MM.1S (cell line): ENCODE data around the gene R3HDM4.

Experiments used
- DNase-seq: peaks from one replicate; pipeline ENCODE4 v3.0.0-alpha.2; 2015
- H2AFZ ChIP-seq: fragments of 300-600 bp; sonication (generic); 2 replicates; pipeline ENCODE4 v1.6.0; 2016; ENCODE audit warnings: antibody characterized with exemption, low read length
- H3F3A ChIP-seq: fragments of 300-600 bp; sonication (generic); 2 replicates; pipeline ENCODE4 v1.6.1; 2016; ENCODE audit warnings: mild to moderate bottlenecking, antibody characterized with exemption, low read length, moderate library complexity, mixed read lengths; ENCODE audit not compliant: insufficient read depth
- H3K27ac ChIP-seq: fragments of 300-600 bp; sonication (generic); 2 replicates; pipeline ENCODE4 v1.5.1; 2016; ENCODE audit warnings: mild to moderate bottlenecking, low read length
- H3K27me3 ChIP-seq: fragments of 300-600 bp; sonication (generic); replicated peaks from 2 replicates; pipeline ENCODE4 v1.6.0; 2016; ENCODE audit warnings: low read length; ENCODE audit not compliant: insufficient read depth
- H3K36me3 ChIP-seq: fragments of 300-600 bp; sonication (generic); replicated peaks from 2 replicates; pipeline ENCODE4 v1.6.1; 2016; ENCODE audit warnings: mild to moderate bottlenecking, low read length, mixed read lengths; ENCODE audit not compliant: insufficient read depth
- H3K4me1 ChIP-seq: fragments of 300-600 bp; sonication (generic); 2 replicates; pipeline ENCODE4 v1.6.1; 2016; ENCODE audit warnings: low read length, mixed read lengths
- H3K4me2 ChIP-seq: fragments of 300-600 bp; sonication (generic); 2 replicates; pipeline ENCODE4 v1.6.0; 2016; ENCODE audit warnings: low read depth, low read length
- H3K4me3 ChIP-seq: fragments of 300-600 bp; sonication (generic); 2 replicates; pipeline ENCODE4 v1.5.1; 2016; ENCODE audit warnings: low read length, mixed read lengths
- H3K79me2 ChIP-seq: fragments of 300-600 bp; sonication (generic); 2 replicates; pipeline ENCODE4 v1.6.1; 2016; ENCODE audit warnings: mixed run types, low read length, mixed read lengths
- H3K9ac ChIP-seq: fragments of 300-600 bp; sonication (generic); 2 replicates; pipeline ENCODE4 v1.6.1; 2016; ENCODE audit warnings: low read length, mixed read lengths
- H3K9me2 ChIP-seq: fragments of 300-600 bp; sonication (generic); replicated peaks from 2 replicates; pipeline ENCODE4 v1.6.1; 2016; ENCODE audit warnings: mild to moderate bottlenecking, low read length, mixed read lengths; ENCODE audit not compliant: insufficient read depth
- H3K9me3 ChIP-seq: fragments of 300-600 bp; sonication (generic); replicated peaks from 2 replicates; pipeline ENCODE4 v1.6.1; 2016; ENCODE audit warnings: mild to moderate bottlenecking, low read length, mixed read lengths; ENCODE audit not compliant: insufficient read depth
- H4K20me1 ChIP-seq: fragments of 300-600 bp; sonication (generic); 2 replicates; pipeline ENCODE4 v1.6.1; 2016; ENCODE audit warnings: mild to moderate bottlenecking, low read length, moderate library complexity, mixed read lengths; ENCODE audit not compliant: insufficient read depth
- EZH2 ChIP-seq: fragments of 300-600 bp; sonication (generic); optimal IDR thresholded peaks from 2 replicates; pipeline ENCODE3; 2017; ENCODE audit warnings: low read depth, mild to moderate bottlenecking, antibody characterized with exemption, low read length, mixed read lengths
- EZH2phosphoT487 ChIP-seq: fragments of 300-600 bp; sonication (generic); IDR thresholded peaks from 2 replicates; pipeline ENCODE4 v1.6.1; 2018; ENCODE audit warnings: antibody characterized with exemption, low read length
- TF ChIP-seq, protein P1 (sequence below): fragments of 300-600 bp; sonication (generic); IDR thresholded peaks from 2 replicates; pipeline ENCODE4 v1.5.1; 2016; ENCODE audit warnings: antibody characterized with exemption, low read length, mixed read lengths

Gene R3HDM4

DNA sequence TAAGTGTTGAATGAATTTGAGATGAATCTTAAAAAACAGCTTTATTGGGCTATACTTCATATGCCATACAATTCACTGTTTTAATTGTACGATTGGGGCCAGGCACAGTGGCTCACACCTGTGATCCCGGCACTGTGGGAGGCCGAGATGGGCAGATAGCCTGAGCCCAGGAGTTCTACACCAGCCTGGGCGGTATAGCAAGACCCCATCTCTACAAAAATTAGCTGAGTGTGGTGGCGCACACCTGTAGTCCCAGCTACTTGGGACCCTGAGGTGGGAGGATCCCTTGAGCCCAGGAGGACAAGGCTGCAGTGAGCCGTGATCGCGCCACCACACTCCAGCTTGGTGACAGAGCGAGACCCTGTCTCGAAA lies 23.1 kb upstream of the R3HDM4 start:
- no peak for TF ChIP-seq EZH2phosphoT487
- TF ChIP-seq, protein P1, sequence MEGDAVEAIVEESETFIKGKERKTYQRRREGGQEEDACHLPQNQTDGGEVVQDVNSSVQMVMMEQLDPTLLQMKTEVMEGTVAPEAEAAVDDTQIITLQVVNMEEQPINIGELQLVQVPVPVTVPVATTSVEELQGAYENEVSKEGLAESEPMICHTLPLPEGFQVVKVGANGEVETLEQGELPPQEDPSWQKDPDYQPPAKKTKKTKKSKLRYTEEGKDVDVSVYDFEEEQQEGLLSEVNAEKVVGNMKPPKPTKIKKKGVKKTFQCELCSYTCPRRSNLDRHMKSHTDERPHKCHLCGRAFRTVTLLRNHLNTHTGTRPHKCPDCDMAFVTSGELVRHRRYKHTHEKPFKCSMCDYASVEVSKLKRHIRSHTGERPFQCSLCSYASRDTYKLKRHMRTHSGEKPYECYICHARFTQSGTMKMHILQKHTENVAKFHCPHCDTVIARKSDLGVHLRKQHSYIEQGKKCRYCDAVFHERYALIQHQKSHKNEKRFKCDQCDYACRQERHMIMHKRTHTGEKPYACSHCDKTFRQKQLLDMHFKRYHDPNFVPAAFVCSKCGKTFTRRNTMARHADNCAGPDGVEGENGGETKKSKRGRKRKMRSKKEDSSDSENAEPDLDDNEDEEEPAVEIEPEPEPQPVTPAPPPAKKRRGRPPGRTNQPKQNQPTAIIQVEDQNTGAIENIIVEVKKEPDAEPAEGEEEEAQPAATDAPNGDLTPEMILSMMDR = no peak
- TF ChIP-seq EZH2 = no peak
- no peaks in the 10 kb centered on the region for H3K36me3 ChIP-seq

DNA sequence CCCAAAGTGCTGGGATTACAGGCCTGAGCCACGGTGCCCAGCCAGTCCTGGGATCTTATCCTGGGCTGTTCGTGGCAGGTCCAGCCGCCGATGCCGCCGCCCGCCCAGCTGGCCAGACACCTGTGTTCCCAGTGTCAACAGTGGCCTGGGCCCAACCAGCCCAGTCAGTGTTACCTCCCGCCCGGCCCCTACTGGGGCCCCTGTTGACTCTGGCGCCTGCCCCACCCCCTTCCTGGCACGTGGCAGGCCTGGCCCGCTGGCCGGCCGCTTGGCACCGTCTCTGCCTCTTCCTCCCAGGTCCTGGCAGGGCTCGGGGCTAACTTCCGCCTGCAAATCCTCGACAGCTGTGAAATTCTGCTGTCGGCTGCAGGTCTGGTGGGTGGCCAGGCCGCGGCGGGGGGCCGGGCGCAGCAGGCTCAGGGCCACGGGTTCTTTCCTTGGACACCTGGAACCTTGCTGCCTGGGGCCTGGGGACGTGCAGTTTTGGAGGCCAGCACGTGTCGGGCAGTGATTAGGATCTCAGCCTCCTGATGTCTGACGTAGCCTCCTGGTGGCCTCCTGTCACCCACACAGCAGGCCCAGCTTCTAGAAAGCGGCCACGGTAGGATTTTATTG lies 22.0 kb upstream of the R3HDM4 start:
- H2AFZ ChIP-seq = no peak overlapping the region
- no peaks in the 10 kb centered on the region for H3K9me2 ChIP-seq
- H3K79me2 ChIP-seq = peaks cover 50% of the 10 kb centered on the region
- H3K27me3 ChIP-seq = no peaks in the 10 kb centered on the region
- no peaks in the 10 kb centered on the region for H4K20me1 ChIP-seq
- TF ChIP-seq EZH2 = no peak
- TF ChIP-seq, protein P1 = no peak
- no peak for TF ChIP-seq EZH2phosphoT487
- H3K9ac ChIP-seq = no peak overlapping the region
- H3K27ac ChIP-seq = no peak overlapping the region
- no peak for DNase-seq
- no peaks in the 10 kb centered on the region for H3K9me3 ChIP-seq
- no peak overlapping the region for H3K4me3 ChIP-seq
- H3K4me2 ChIP-seq = no peak overlapping the region
- no peaks in the 10 kb centered on the region for H3F3A ChIP-seq
- H3K4me1 ChIP-seq = no peaks in the 10 kb centered on the region
- no peaks in the 10 kb centered on the region for H3K36me3 ChIP-seq

More for the DNA sequence above, 23.1 kb upstream of the R3HDM4 start:
- no peak overlapping the region for H3K4me2 ChIP-seq
- H3K27me3 ChIP-seq = no peaks in the 10 kb centered on the region
- no peaks in the 10 kb centered on the region for H3K9me3 ChIP-seq
- no peaks in the 10 kb centered on the region for H3K4me1 ChIP-seq
- no peaks in the 10 kb centered on the region for H3F3A ChIP-seq
- no peak for DNase-seq
- H2AFZ ChIP-seq = no peak overlapping the region
- H3K79me2 ChIP-seq = peaks cover 52% of the 10 kb centered on the region
- no peaks in the 10 kb centered on the region for H4K20me1 ChIP-seq
- H3K9ac ChIP-seq = no peak overlapping the region
- H3K27ac ChIP-seq = no peak overlapping the region
- no peak overlapping the region for H3K4me3 ChIP-seq
- H3K9me2 ChIP-seq = no peaks in the 10 kb centered on the region

DNA sequence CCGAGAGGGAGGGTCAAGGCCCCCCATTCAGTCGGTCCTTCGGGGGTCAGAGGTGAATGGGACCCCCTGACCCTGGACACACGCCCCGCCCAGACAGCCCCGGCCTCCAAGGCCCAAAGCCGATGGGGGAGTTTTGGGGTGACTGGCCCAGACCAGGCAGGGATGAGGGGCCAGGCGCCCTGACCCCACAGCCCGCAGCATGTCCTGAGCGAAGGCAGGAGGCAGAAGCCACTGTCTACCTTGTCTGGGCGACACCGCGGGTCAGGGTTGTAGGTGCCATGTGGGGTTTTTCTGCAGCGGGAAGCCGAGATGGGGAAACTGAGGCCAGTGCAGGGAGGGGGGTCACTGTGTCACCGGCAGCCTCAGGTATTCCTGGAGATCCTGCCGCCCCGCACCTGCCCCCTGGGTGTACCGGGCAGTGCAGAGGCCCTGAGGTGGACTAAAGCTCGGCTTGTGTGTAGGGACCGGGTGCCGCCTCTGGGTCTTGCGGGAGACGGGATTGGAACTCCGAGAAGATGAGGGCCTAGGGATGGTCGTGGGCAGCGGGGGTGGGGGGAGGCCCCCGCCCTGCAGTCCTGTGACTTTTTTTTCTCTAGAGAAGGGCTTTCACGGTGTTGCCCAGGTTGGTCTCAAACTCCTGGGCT lies 21.3 kb upstream of the R3HDM4 start:
- Histone ChIP-seq H3K9me2 (no peaks in the 10 kb centered on the region), H2AFZ (no peak overlapping the region), H3K4me1 (no peaks in the 10 kb centered on the region), H3K79me2 (peaks cover 44% of the 10 kb centered on the region), H3K36me3 (no peaks in the 10 kb centered on the region), H3K9me3 (no peaks in the 10 kb centered on the region), H3K4me3 (no peak overlapping the region), H3K27ac (no peak overlapping the region), H3K4me2 (no peak overlapping the region), H4K20me1 (no peaks in the 10 kb centered on the region), H3F3A (no peaks in the 10 kb centered on the region), H3K9ac (no peak overlapping the region), H3K27me3 (no peaks in the 10 kb centered on the region)
- TF ChIP-seq EZH2 = no peak
- TF ChIP-seq, protein P1 = no peak
- no peak for TF ChIP-seq EZH2phosphoT487
- no peak for DNase-seq
